Stimulated activated CD8-positive, alpha-beta memory T cell treated with anti-CD3 and anti-CD28 coated beads, Interleukin-7, amount 100 ng/mL, for 4 hours (primary cell): Measurements from ENCODE around the gene ARHGAP42.

Experiments
- DNase-seq, 2 donors: peaks; one replicate each; pipeline ENCODE4 v3.0.0-alpha.2; 2020; ENCODE audit warnings: low read depth in 2 of 2

ARHGAP42 gene

DNA sequence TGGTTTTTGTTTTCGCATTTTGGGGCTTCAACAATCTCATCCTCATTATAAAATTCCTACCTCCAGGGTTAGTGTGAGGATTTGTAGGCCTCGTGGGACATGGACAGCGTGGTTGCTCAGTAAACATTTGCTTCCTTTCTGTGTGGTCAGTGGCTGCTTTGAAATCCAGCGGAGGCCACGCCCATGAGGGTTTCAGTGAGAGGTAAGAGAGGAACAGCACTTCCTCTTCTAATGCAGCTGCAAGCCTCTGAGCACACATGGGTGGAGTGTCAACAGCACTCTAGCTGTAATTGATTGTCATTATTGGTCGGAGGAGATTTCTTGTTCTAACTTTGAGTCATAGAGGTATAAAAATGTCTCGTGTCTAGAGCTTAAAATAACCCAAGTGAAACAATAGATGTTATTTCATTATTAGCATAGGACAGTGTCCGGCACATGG, 6.0 kb upstream of the ARHGAP42 start:
- DNase-seq = no peak

GRCh38 chr11:100682247-100682969, 4.7 kb upstream of the ARHGAP42 start:
- DNase-seq = no peak

- no peak for DNase-seq
These were observed 4.0 kb upstream of the ARHGAP42 start for GRCh38 chr11:100683126-100683525.

DNA sequence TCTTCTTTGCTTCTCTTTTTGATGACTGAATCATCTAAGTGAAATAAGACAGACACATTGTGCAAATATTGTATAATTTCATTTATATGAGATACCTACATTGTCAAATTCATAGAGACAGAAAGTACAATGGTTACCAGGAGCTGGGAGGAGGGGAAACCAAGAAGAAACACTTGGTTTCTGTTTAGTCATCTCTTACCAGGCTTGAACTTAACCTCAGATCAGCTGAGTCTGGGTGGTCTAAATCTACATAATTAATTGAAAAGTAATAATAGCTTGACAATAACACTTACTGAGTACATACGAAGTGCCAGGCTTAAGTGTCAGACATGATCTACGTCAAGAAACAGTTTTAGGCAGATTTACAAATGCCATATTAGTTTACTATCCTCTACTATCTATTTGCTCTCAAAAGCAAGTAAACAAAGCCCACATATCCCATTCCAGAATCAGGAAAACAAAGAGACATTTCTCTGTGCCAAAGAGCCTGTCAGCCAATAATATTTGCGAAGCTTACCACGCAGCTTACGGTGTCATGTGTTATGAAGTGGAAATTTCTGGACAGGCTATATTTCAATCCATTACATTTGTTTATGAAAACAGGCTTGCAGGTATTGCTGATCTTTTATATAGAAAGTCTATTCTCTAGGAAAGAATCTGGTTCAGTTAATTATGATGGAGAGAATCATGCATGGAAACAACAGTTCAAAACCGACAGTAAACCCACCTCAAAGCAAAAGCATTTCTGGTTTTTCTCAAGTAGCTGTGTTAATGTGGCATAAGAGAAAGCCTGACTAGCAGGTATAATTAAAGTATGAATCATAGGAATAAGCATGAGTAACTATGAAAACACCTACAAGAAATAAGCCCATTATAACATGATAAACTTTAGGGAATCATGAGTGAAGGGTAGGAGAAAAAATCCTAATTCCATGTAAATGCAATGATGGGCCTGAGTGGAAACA, 2.7 kb upstream of the ARHGAP42 start:
- no peak for DNase-seq

DNA sequence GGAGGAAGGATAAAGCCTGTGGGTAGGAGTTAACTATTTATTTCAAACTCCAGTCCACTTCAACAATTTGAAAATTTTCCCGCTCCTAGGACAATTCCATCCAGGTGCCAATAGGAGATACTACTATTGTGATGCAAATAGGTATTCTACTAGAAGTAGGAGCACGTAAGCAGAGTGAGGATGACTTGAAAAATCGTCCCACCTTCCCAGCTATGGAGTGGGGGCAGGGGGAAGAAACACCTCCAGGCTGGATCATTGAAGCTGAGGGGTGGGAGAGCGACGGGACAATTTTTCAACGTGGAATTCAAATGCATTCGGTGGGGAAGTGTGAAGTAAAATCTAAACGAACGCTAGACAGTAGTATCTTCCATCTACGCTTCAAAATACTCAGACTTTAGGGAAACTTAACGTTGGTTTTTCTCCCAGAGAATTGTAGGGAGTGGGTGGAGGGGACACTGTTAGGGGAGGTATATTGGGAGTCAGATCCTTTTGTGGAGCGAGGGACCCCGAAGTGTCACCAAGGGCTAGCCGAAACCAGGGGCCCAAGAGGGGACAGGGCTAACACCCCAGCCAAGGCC, 523 bp upstream of the ARHGAP42 start:
- DNase-seq = no peak

DNA sequence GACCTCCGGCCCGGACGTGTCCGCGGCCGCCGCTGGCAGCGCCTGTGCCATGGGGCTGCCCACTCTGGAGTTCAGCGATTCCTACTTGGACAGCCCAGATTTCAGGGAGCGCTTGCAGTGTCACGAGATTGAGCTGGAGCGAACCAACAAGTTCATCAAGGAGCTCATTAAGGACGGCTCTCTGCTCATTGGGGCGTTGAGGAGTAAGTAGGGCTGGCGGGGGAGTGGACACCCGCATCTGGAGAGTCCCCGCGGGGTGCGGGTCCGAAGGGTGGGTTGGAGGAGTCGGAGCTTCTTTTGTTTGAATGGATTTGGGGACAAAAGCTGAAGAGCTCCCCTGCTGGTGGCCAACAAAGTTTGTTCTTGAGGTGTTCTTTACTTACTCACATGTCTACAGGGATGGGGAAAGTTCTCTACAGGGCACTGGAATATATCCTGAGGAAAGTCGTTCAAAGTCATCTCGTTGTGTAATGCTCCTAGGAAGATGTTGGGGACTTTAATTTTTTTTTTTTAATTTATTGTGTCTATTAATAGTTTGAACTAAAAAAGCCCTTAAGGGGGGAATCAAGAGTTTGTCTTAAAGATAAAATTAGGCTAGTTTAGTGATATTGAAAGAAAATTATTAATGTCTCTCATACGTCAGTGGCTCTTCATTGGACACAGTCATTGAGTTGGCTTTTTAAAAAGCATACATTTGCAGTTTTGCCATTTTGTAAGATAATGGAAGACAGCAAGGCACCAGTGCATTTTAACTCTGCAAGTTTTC, 725 bp downstream of the ARHGAP42 start:
- no peak for DNase-seq

DNA sequence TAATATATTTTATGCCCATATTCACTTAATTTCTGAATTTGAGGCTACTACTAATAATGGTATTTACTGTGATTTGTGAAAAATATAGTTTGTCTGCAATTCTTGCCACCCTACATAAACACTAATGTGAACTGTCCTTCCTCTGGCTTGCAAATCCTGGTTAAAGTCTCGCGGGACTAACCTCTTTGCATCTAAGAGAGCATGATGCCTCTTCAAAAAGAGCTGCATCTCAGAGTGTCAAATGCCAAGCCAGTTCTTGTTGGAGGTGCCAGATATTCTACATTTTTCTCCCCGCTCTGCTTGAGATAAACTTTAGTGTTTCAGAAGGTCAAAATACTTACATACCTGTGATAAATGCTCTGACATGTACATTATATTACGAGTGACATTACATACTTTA, 2.1 kb downstream of the ARHGAP42 start:
- DNase-seq = no peak

- no peak for DNase-seq
These were observed 5.0 kb downstream of the ARHGAP42 start for GRCh38 chr11:100691896-100692653.

GRCh38 chr11:100695911-100696310, 8.8 kb downstream of the ARHGAP42 start:
- DNase-seq = no peak

DNA sequence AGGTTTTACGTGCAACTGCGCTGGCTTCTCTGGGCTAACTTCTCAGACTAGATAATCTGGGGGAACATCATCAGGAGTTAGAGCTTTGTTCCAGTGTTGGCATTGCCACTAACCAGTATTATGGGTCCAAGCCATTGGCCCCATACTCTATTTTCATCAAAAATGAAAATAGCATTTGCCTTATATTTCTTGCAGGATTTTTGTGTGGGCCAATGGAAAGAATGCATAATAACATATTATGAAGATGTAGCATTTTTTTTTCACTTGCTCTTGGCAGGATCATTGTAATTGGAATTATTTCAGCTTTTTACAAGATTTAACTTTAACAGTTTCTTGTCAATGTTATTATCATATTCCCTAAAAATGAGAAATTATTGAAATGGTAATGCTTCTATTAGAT, 16.1 kb downstream of the ARHGAP42 start:
- DNase-seq = no peak

DNA sequence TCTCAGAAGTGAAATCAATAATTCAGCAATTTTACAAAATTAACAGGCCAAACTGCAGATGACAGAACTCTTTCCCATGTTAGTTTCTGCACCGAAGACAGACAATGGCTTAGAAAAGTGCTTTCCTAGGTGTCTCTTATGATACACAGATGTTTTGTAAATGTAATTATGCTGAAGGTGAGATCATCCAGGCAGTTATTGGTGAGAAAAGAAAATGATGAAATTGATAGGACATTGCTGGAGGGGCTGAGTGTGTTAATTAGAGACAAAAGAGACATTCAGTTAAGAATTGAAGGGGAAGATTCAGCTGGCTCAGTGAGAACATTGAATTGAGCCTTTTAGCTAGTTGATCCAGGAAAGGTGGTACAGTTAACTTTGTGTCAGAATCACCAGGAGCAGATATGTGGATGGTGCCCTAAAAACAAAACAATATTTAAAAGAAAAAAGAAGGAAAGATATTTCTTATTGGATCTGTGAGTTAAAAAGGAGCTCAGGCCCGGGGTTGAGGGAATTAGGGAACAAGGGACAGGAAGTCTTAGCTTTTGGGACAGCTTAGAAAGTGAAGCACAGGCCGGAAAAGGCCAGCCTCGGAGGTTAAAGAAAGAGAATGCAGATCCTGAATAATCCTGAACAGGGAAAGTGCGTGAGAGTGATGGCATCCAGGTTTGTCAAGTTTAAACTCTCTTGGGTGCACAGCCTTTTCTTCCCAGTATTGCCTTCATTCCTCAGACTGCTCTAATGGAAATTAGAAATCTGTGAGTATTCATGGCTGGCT, 16.9 kb downstream of the ARHGAP42 start:
- no peak for DNase-seq

DNA sequence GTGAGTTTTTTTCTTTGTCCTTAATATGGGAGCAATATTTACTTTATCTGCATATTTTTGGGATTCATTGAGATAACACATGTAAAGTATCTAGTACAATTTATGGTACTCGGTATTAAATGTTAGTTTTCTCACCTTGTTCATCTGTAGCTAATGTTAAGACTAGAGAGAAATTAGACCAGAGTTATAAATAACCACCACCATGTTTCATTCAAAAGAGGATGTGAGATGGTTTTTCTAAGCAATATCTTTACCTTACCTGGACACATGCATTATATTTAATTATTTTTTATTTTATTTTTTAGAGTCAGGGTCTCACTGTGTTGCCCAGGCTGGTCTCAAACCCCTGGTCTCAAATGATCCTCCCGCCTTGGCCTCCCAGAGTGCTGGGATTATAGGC, 18.4 kb downstream of the ARHGAP42 start:
- DNase-seq = no peak

DNA sequence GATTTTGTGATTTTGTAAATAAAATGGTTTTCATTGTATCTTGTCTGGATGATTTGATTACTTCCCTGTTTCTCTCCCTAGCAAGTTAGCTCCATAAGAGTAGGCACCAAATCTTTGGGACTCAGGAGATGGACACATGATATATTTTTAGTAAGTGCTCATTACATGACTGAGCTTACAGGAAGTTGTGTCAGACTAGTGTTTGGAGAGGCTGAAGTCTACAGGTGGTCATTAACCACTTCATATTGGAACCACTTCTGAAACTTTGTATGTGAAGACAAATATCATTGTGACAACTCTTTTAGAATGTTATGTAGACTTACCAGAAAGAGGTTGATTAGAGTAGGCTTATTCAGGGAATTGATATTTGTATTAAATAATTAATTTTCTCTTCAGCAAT, 19.1 kb downstream of the ARHGAP42 start:
- no peak for DNase-seq

GRCh38 chr11:100709233-100709957, 22.3 kb downstream of the ARHGAP42 start:
- DNase-seq = no peak

DNA sequence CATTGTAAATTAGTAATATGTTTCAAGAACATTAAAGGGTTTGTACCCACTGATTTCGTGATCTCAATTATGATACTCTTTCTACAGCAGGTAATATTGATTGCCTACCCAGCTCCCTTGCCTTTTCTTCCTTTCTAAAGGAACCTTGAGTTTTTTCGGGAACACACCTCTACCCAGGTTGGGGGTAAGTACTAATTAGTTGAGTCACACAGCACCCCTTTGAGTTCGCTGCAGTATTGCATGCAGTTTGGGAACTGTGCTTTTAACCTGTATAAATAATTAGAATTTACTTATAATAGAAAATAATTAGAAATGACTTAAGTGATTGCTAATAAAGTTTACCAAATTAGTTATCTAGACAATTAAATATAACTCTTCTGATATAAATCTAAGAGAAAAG, 24.9 kb downstream of the ARHGAP42 start:
- no peak for DNase-seq

DNA sequence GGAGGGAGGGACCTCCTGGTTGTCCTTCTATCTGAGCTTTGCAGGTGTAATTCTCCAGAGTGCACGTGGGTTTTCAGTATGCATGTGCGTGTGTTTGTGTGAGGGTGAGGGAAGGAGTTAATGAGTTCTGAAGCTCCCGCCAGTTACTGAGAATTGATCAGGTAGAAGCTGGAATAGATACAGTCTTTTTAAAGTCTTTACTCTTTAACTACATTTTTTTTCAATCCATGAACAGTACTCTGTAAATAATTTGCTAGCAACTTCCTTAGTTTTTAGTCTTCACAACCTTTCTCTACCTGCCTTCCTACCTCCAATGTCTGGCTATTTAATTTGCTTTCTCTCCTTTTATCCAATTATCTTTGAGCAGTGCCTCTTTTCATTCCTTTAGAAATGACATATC, 25.5 kb downstream of the ARHGAP42 start:
- no peak for DNase-seq

- no peak for DNase-seq
These were observed 28.2 kb downstream of the ARHGAP42 start for GRCh38 chr11:100715165-100715761.

DNA sequence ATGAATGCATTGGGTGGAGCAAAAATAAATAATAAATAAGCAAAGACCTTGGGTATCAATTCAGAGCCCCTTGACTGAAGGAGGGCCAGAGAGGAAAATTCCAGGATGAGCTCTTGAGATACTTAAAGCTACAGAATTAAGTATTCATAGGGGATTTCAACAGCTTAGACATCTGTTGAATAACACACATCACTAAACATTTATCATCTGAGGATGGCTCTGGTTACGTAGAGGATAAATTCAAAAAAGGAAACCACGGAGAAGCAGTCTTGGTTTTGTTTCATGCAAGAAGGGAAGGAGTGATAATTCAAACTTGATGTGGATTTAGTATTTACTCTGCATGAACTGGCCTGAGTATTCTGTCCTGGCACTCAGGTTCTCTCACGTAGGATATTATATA, 29.8 kb downstream of the ARHGAP42 start:
- DNase-seq = no peak

- DNase-seq = no peak
These were observed 32.3 kb downstream of the ARHGAP42 start for GRCh38 chr11:100719362-100719761.
